Liver (tissue), 9 donors: Measurements from ENCODE around the gene COPE. TPM values are rescaled to one million over a fixed set of nuclear protein-coding genes. Genes with fewer than 3 reads are reported as not detected.

Source experiments
- DNase-seq: peaks from one replicate; pipeline ENCODE4 v3.0.0-alpha.2; 2017; ENCODE audit warnings: low spot score
- H3K27ac ChIP-seq, 2 donors: one replicate each; pipeline ENCODE4 v1.7.0; 2013; ENCODE audit warnings: inconsistent platforms in 2 of 2, low read length in 2 of 2, control low read depth in 1 of 2, low read depth in 1 of 2, mild to moderate bottlenecking in 1 of 2
- H3K27me3 ChIP-seq, 4 donors: one replicate each; pipeline versions ENCODE4 v1.6.1 to v1.7.0; 2013; ENCODE audit warnings: low read length in 3 of 4, inconsistent platforms in 1 of 4, mild to moderate bottlenecking in 1 of 4, moderate library complexity in 1 of 4; ENCODE audit not compliant: control insufficient read depth in 4 of 4, insufficient read depth in 4 of 4
- H3K36me3 ChIP-seq, 4 donors: one replicate each; pipeline versions ENCODE4 v1.6.1 to v1.7.0; 2013; ENCODE audit warnings: low read length in 3 of 4, mild to moderate bottlenecking in 3 of 4, low read depth in 1 of 4, moderate library complexity in 1 of 4; ENCODE audit not compliant: control insufficient read depth in 4 of 4, insufficient read depth in 3 of 4
- H3K4me1 ChIP-seq, 4 donors: one replicate each; pipeline versions ENCODE4 v1.6.1 to v1.7.0; 2013; ENCODE audit warnings: low read length in 3 of 4, mild to moderate bottlenecking in 3 of 4, moderate library complexity in 1 of 4; ENCODE audit not compliant: control insufficient read depth in 4 of 4, insufficient read depth in 4 of 4
- H3K4me3 ChIP-seq, 3 donors: one replicate each; pipeline versions ENCODE4 v1.6.1 to v1.7.0; 2013; ENCODE audit warnings: low read length in 3 of 3, control low read depth in 1 of 3, low read depth in 1 of 3, mild to moderate bottlenecking in 1 of 3
- H3K9ac ChIP-seq, 2 donors: one replicate each; pipeline ENCODE4 v1.7.0; 2013; ENCODE audit warnings: low read length in 2 of 2, mild to moderate bottlenecking in 2 of 2, moderate library complexity in 2 of 2, control low read depth in 1 of 2, low read depth in 1 of 2
- H3K9me3 ChIP-seq, 4 donors: one replicate each; pipeline versions ENCODE4 v1.6.1 to v1.7.0; 2013; ENCODE audit warnings: low read length in 3 of 4; ENCODE audit not compliant: control insufficient read depth in 4 of 4
- ATF3 ChIP-seq: IDR thresholded peaks from 2 replicates; pipeline ENCODE4 v1.6.1; 2016; ENCODE audit warnings: antibody characterized with exemption
- EGR1 ChIP-seq, 2 donors: IDR thresholded peaks; 2 replicates each; pipeline ENCODE4 v1.6.1; 2016 to 2018; ENCODE audit warnings: antibody characterized with exemption in 2 of 2, low read depth in 2 of 2
- FOXA1 ChIP-seq: IDR thresholded peaks from 2 replicates; pipeline ENCODE4 v1.6.1; 2016; ENCODE audit warnings: antibody characterized with exemption
- FOXA2 ChIP-seq: IDR thresholded peaks from 2 replicates; pipeline ENCODE4 v1.6.1; 2016; ENCODE audit warnings: antibody characterized with exemption
- HNF4A ChIP-seq, 2 donors: conservative IDR thresholded peaks; 2 replicates each; pipeline ENCODE4 v1.6.1; 2016; ENCODE audit warnings: antibody characterized with exemption in 2 of 2, mild to moderate bottlenecking in 2 of 2
- HNF4G ChIP-seq: IDR thresholded peaks from 2 replicates; pipeline ENCODE4 v1.6.1; 2016; ENCODE audit warnings: antibody characterized with exemption
- JUND ChIP-seq, 2 donors: IDR thresholded peaks; 2 replicates each; pipeline ENCODE4 v1.6.1; 2016; ENCODE audit warnings: antibody characterized with exemption in 2 of 2
- MAX ChIP-seq: IDR thresholded peaks from 2 replicates; pipeline ENCODE4 v1.6.1; 2016; ENCODE audit warnings: antibody characterized with exemption
- NR2F2 ChIP-seq: IDR thresholded peaks from 2 replicates; pipeline ENCODE4 v1.6.1; 2016; ENCODE audit warnings: antibody characterized with exemption
- RAD21 ChIP-seq, 2 donors: IDR thresholded peaks; 2 replicates each; pipeline ENCODE4 v1.6.1; 2016; ENCODE audit warnings: antibody characterized with exemption in 2 of 2, mild to moderate bottlenecking in 2 of 2
- RXRA ChIP-seq, 2 donors: IDR thresholded peaks; 2 replicates each; pipeline ENCODE4 v1.6.1; 2017 to 2018; ENCODE audit warnings: antibody characterized with exemption in 2 of 2, mild to moderate bottlenecking in 1 of 2
- SP1 ChIP-seq: IDR thresholded peaks from 2 replicates; pipeline ENCODE4 v1.6.1; 2018; ENCODE audit warnings: antibody characterized with exemption, mild to moderate bottlenecking
- TAF1 ChIP-seq: conservative IDR thresholded peaks from 2 replicates; pipeline ENCODE4 v1.6.1; 2016; ENCODE audit warnings: antibody characterized with exemption, mild to moderate bottlenecking
- YY1 ChIP-seq: IDR thresholded peaks from 2 replicates; pipeline ENCODE4 v1.6.1; 2016; ENCODE audit warnings: antibody characterized with exemption, mild to moderate bottlenecking
- WGBS: extraction: QIAGEN DNeasy Blood & Tissue Kit; methylation state at CpG from one replicate; pipeline ENCODE4 v1.1.7; 2013; 5-methylcytosine and 5-hydroxymethylcytosine counted together
- polyA plus RNA-seq, 2 donors: library from polyadenylated mRNA; stranded (reverse) in 1 of 2; unstranded in 1 of 2; fragments of 200-250 nt in 1 of 2; fragments of >200 nt in 1 of 2; fragmentation: Nextera tagmentation in 1 of 2; extraction: Ambion mirVana in 1 of 2; gene quantifications; one replicate each; pipeline versions ENCODE4 v1.2.1 to v1.2.3, GENCODE V29; 2013 to 2015
- total RNA-seq, 2 donors: library from RNA; depleted of rRNA; stranded (reverse); fragments of >200 nt; gene quantifications; one replicate each; pipeline ENCODE4 v1.2.3, GENCODE V29; 2014
- TF ChIP-seq, protein P1 (sequence below): fragments of 150-350 bp; IDR thresholded peaks from 2 replicates; pipeline ENCODE4 v1.5.1; 2017; ENCODE audit warnings: improper control_type of control experiment, low read depth, low read length; ENCODE audit not compliant: missing input control
- TF ChIP-seq, protein P2 (sequence below): IDR thresholded peaks from 2 replicates; pipeline ENCODE4 v1.6.1; 2016; ENCODE audit warnings: antibody characterized with exemption
- TF ChIP-seq, protein P3 (sequence below): IDR thresholded peaks from 2 replicates; pipeline ENCODE4 v1.6.1; 2016; ENCODE audit warnings: antibody characterized with exemption, mild to moderate bottlenecking
- donor health status: healthy.
- donor health status: healthy.
- donor health status: healthy.
- donor health status: healthy.
- donor health status: healthy.

The COPE gene
- total and polyA plus RNA-seq, 4 donors: 103 to 204 (median 142) TPM

- WGBS: 2% methylated on average over 72 of the region's 72 CpGs
- no peak for DNase-seq
- H3K27ac ChIP-seq: no peak overlapping the region
- no peak overlapping the region for H3K9ac ChIP-seq
- TF ChIP-seq RAD21 (IDR thresholded peaks at IDR 0.05) (peak in 1 of 2 donors; percentile 39), NR2F2 (no peak), TAF1 (no peak)
- TF ChIP-seq, protein P1, sequence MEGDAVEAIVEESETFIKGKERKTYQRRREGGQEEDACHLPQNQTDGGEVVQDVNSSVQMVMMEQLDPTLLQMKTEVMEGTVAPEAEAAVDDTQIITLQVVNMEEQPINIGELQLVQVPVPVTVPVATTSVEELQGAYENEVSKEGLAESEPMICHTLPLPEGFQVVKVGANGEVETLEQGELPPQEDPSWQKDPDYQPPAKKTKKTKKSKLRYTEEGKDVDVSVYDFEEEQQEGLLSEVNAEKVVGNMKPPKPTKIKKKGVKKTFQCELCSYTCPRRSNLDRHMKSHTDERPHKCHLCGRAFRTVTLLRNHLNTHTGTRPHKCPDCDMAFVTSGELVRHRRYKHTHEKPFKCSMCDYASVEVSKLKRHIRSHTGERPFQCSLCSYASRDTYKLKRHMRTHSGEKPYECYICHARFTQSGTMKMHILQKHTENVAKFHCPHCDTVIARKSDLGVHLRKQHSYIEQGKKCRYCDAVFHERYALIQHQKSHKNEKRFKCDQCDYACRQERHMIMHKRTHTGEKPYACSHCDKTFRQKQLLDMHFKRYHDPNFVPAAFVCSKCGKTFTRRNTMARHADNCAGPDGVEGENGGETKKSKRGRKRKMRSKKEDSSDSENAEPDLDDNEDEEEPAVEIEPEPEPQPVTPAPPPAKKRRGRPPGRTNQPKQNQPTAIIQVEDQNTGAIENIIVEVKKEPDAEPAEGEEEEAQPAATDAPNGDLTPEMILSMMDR: peak; percentile 13
- peaks cover 2 to 21% (median 10%) of the 10 kb centered on the region in 4 donors for H3K4me1 ChIP-seq
- H3K27me3 ChIP-seq: peaks cover 0 to 5% (median 0%) of the 10 kb centered on the region in 4 donors
- peaks cover 0 to 10% (median 4%) of the 10 kb centered on the region in 4 donors for H3K36me3 ChIP-seq
- H3K9me3 ChIP-seq: no peaks in the 10 kb centered on the region
- H3K4me3 ChIP-seq: peak overlapping the region in 1 of 3 donors; percentile 49
Measured at GRCh38 chr19:18895038-18895823, 24.0 kb downstream of the COPE start.

DNA sequence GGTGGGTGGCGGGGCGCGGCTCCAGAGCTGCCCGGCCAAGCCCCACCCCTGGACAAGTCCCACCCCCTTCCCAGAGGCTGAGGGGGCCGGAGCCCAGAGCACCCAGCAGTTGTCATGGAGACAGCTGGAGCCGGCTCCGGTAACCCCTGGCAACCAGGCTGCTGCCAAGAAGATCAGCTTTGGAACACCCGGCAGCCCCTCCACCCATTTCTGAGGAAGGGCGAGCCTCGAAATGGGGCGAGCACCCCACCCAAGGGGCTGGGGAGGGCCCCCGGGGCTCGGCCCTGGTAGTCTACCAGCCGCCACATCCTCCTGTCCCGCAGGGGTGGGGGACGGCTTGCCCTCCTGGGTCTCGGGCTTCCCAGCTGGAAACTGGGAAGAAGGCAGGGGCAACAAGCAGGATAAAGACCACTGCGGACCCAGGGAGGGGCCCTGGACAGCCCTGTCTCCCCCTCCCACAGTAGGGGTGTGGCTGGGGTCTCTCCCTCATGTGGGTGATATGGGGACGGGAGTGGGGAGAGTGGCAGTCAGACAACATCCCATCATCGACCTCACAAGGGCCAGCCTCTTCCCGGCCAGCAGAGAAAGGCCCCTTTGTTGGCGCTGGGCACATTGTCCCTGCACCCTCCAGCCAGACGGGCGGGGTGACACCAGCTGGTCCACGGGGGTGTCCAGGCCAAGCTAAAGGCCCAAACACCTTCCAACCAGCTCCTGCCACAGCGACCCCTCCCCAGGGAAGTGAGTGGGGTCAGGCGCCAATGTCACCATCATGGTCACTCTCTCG, 24.7 kb downstream of the COPE start:
- no peak overlapping the region for H3K9ac ChIP-seq
- H3K4me1 ChIP-seq: peaks cover 2 to 21% (median 10%) of the 10 kb centered on the region in 4 donors
- TF ChIP-seq RXRA (IDR thresholded peaks at IDR 0.05) (no peak), FOXA2 (no peak), EGR1 (IDR thresholded peaks at IDR 0.05; ENCODE audit: low read depth in 2 of 2) (no peak), ATF3 (no peak), YY1 (no peak), SP1 (no peak), FOXA1 (no peak), JUND (IDR thresholded peaks at IDR 0.05) (no peak), NR2F2 (no peak), RAD21 (IDR thresholded peaks at IDR 0.05) (no peak), MAX (no peak), HNF4A (conservative IDR thresholded peaks at IDR 0.05) (no peak), HNF4G (no peak)
- TF ChIP-seq, protein P2, sequence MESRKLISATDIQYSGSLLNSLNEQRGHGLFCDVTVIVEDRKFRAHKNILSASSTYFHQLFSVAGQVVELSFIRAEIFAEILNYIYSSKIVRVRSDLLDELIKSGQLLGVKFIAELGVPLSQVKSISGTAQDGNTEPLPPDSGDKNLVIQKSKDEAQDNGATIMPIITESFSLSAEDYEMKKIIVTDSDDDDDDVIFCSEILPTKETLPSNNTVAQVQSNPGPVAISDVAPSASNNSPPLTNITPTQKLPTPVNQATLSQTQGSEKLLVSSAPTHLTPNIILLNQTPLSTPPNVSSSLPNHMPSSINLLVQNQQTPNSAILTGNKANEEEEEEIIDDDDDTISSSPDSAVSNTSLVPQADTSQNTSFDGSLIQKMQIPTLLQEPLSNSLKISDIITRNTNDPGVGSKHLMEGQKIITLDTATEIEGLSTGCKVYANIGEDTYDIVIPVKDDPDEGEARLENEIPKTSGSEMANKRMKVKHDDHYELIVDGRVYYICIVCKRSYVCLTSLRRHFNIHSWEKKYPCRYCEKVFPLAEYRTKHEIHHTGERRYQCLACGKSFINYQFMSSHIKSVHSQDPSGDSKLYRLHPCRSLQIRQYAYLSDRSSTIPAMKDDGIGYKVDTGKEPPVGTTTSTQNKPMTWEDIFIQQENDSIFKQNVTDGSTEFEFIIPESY: no peak
- TF ChIP-seq, protein P3, sequence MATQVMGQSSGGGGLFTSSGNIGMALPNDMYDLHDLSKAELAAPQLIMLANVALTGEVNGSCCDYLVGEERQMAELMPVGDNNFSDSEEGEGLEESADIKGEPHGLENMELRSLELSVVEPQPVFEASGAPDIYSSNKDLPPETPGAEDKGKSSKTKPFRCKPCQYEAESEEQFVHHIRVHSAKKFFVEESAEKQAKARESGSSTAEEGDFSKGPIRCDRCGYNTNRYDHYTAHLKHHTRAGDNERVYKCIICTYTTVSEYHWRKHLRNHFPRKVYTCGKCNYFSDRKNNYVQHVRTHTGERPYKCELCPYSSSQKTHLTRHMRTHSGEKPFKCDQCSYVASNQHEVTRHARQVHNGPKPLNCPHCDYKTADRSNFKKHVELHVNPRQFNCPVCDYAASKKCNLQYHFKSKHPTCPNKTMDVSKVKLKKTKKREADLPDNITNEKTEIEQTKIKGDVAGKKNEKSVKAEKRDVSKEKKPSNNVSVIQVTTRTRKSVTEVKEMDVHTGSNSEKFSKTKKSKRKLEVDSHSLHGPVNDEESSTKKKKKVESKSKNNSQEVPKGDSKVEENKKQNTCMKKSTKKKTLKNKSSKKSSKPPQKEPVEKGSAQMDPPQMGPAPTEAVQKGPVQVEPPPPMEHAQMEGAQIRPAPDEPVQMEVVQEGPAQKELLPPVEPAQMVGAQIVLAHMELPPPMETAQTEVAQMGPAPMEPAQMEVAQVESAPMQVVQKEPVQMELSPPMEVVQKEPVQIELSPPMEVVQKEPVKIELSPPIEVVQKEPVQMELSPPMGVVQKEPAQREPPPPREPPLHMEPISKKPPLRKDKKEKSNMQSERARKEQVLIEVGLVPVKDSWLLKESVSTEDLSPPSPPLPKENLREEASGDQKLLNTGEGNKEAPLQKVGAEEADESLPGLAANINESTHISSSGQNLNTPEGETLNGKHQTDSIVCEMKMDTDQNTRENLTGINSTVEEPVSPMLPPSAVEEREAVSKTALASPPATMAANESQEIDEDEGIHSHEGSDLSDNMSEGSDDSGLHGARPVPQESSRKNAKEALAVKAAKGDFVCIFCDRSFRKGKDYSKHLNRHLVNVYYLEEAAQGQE: no peak
- TF ChIP-seq, protein P1: no peak
- 16% methylated on average over 28 of the region's 28 CpGs for WGBS
- peaks cover 0 to 5% (median 0%) of the 10 kb centered on the region in 4 donors for H3K27me3 ChIP-seq
- H3K9me3 ChIP-seq: no peaks in the 10 kb centered on the region
- H3K4me3 ChIP-seq: no peak overlapping the region
- H3K27ac ChIP-seq: no peak overlapping the region
- peaks cover 0 to 4% (median 2%) of the 10 kb centered on the region in 4 donors for H3K36me3 ChIP-seq
- DNase-seq: no peak
